HEK293T (cell line): ENCODE data around the gene MORN1.

ENCODE experiments used
- CTCF ChIA-PET: fragments of 350-600 bp; formaldehyde crosslinking; extraction: SDS; loops from one replicate; lab custom pipeline; 2021; ENCODE audit warnings: antibody characterized with exemption, inconsistent platforms; lab: Yijun Ruan, JAX
- POLR2A ChIA-PET: fragments of 350-600 bp; formaldehyde crosslinking; extraction: SDS; loops from one replicate; lab custom pipeline; 2020; ENCODE audit warnings: antibody characterized with exemption, inconsistent platforms; lab: Yijun Ruan, JAX
- DNase-seq: peaks from one replicate; pipeline ENCODE4 v3.0.0; 2012; ENCODE audit warnings: mixed read lengths; ENCODE audit errors: extremely low spot score
- ARNT ChIP-seq: fragments of 450-650 bp; IDR thresholded peaks from 2 replicates; pipeline ENCODE4 v1.6.1; 2017; ENCODE audit warnings: mild to moderate bottlenecking
- BHLHE40 ChIP-seq: fragments of 450-650 bp; IDR thresholded peaks from 2 replicates; pipeline ENCODE4 v1.6.1; 2016; ENCODE audit warnings: mild to moderate bottlenecking, moderate library complexity, borderline replicate concordance
- CTBP1 ChIP-seq: fragments of 450-650 bp; IDR thresholded peaks from 2 replicates; pipeline ENCODE4 v1.6.1; 2016; ENCODE audit warnings: borderline replicate concordance
- ELF4 ChIP-seq: fragments of 450-650 bp; IDR thresholded peaks from 2 replicates; pipeline ENCODE4 v1.6.1; 2017; ENCODE audit warnings: antibody characterized with exemption
- FOXA1 ChIP-seq: fragments of 450-650 bp; IDR thresholded peaks from 2 replicates; pipeline ENCODE4 v1.6.1; 2016; ENCODE audit warnings: mild to moderate bottlenecking
- FOXK2 ChIP-seq: fragments of 450-650 bp; IDR thresholded peaks from 2 replicates; pipeline ENCODE4 v1.6.1; 2016; ENCODE audit warnings: mild to moderate bottlenecking
- FOXM1 ChIP-seq: fragments of 450-650 bp; IDR thresholded peaks from 2 replicates; pipeline ENCODE4 v1.6.1; 2017; ENCODE audit warnings: mild to moderate bottlenecking, borderline replicate concordance
- HDGF ChIP-seq: fragments of 450-650 bp; IDR thresholded peaks from 2 replicates; pipeline ENCODE4 v1.6.1; 2017; ENCODE audit warnings: antibody characterized with exemption, borderline replicate concordance
- L3MBTL2 ChIP-seq: fragments of 450-650 bp; conservative IDR thresholded peaks from 2 replicates; pipeline ENCODE4 v1.6.1; 2016; ENCODE audit warnings: mild to moderate bottlenecking
- LEF1 ChIP-seq: fragments of 450-650 bp; IDR thresholded peaks from 2 replicates; pipeline ENCODE4 v1.6.1; 2017; ENCODE audit warnings: mild to moderate bottlenecking, borderline replicate concordance
- NFRKB ChIP-seq: fragments of 450-650 bp; IDR thresholded peaks from 2 replicates; pipeline ENCODE4 v1.6.1; 2016; ENCODE audit warnings: mild to moderate bottlenecking, moderate library complexity
- SP1 ChIP-seq: fragments of 450-650 bp; IDR thresholded peaks from 2 replicates; pipeline ENCODE4 v1.6.1; 2017
- SUZ12 ChIP-seq: fragments of 450-650 bp; IDR thresholded peaks from 2 replicates; pipeline ENCODE4 v1.6.1; 2016; ENCODE audit warnings: mild to moderate bottlenecking
- TARDBP ChIP-seq: fragments of 450-650 bp; IDR thresholded peaks from 2 replicates; pipeline ENCODE4 v1.6.1; 2016
- ZNF384 ChIP-seq: fragments of 450-650 bp; IDR thresholded peaks from 2 replicates; pipeline ENCODE4 v1.6.1; 2016
- TF ChIP-seq, protein P1 (sequence below): fragments of 450-650 bp; IDR thresholded peaks from 2 replicates; pipeline ENCODE4 v1.6.1; 2016

MORN1 gene

DNA sequence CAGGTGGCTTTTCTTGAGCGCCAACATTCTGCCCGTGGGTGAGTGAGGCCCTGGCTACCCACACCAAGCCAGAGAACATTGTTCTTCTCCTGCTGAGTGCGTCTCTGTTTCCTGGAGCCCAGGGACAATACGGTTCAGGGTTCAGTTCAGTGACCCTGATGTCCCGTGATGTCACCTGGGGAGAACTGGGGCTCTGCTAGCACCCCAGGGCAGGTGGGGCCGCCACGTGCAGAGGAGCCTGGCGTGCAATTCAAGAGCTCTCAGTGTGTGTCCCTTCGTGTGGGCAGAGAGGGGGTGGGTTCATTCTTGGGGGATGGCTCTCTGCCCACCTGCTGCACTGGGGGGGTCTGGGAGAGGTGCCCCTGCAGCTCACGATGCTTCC lies 39.2 kb upstream of the MORN1 start:
- ChIA-PET POLR2A (interaction anchor here (0.7 kb wide), 1 partner anchor 10 kb away, joined by 4 read pairs; no protein-coding TSS in a partner anchor), CTCF (no interaction called here)
- no peak for TF ChIP-seq FOXA1
- no peak for TF ChIP-seq SP1
- TF ChIP-seq ZNF384: no peak
- no peak for TF ChIP-seq ARNT
- no peak for TF ChIP-seq HDGF
- TF ChIP-seq TARDBP: no peak
- no peak for TF ChIP-seq SUZ12
- TF ChIP-seq CTBP1: no peak
- no peak for TF ChIP-seq FOXK2
- no peak for TF ChIP-seq FOXM1
- TF ChIP-seq BHLHE40: no peak
- TF ChIP-seq ELF4: no peak
- TF ChIP-seq NFRKB: no peak
- no peak for TF ChIP-seq L3MBTL2
- no peak for TF ChIP-seq LEF1
- TF ChIP-seq, protein P1, sequence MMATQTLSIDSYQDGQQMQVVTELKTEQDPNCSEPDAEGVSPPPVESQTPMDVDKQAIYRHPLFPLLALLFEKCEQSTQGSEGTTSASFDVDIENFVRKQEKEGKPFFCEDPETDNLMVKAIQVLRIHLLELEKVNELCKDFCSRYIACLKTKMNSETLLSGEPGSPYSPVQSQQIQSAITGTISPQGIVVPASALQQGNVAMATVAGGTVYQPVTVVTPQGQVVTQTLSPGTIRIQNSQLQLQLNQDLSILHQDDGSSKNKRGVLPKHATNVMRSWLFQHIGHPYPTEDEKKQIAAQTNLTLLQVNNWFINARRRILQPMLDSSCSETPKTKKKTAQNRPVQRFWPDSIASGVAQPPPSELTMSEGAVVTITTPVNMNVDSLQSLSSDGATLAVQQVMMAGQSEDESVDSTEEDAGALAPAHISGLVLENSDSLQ: no peak
- no peak for DNase-seq

DNA sequence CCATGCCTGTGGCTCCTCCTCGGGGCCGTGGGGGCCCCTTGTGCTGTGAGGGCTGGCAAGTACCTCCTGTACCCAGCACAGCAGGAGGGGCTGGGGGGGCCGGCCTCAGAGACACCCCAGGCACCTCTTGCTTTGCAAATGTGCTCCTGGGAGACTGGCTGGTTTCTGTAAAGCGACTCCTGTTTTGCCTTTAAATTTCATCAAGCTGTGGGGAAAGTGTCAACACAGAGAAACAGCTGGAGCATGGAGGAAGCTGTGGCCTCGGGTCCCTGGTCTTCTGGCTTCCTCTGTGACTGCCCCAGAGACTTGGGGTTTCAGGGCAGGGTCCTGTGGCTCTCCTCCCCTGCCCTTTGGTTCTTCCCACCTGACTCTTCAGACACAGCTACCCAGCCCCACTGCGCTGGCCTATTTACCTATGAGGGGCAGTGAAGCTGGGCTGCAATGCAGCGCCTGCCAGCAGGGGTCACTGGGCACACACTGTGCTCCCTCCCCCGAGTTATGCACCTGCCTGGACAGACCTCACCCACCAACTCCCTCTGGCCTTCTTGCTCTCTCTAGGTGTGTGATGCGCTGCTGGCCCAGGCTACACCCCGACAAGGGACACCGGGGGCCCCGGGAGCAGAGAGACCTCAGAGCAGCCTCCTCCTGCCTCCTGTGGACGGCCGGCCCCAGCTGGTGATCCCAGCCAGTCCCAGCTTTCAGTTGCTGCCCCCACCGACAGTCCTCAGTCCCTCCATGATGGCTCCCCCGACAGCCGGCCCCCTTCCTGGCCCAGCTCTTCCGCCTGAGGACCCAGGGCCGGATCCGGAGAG lies 38.6 kb upstream of the MORN1 start:
- DNase-seq: no peak
- POLR2A ChIA-PET: interaction anchor here (0.7 kb wide), 1 partner anchor 9 kb away, joined by 4 read pairs; no protein-coding TSS in a partner anchor
- TF ChIP-seq LEF1: no peak
- no peak for TF ChIP-seq ZNF384
- TF ChIP-seq SUZ12: no peak
- no peak for TF ChIP-seq SP1
- TF ChIP-seq L3MBTL2: no peak
- no peak for TF ChIP-seq ARNT
- no peak for TF ChIP-seq CTBP1
- TF ChIP-seq HDGF: no peak
- TF ChIP-seq BHLHE40: no peak
- TF ChIP-seq FOXM1: no peak
- no peak for TF ChIP-seq FOXK2
- CTCF ChIA-PET: interaction anchor here (0.6 to 1.1 kb wide), 2 partner anchors 15 to 878 kb away, joined by 3 to 5 read pairs; no protein-coding TSS in a partner anchor

DNA sequence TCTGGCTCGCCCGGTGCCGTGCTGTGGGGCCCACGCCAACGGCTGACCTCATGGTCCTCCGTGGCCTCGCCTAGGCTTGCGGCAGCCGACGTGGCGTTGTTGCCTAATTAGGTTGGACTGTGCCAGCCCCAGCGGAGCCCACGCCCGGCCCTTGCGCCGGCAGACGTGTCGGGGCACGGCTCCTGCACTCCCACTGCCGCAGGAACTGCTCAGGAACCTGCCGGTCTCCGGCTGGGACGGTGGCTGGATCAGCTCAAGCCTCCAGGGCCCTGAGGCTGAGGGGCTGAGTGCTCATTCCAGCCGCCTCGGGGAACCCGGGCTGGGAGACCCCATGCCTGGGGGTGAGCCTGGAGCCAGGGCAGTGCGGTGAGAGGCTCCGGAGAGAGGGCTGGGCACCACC lies 37.1 kb upstream of the MORN1 start:
- no peak for DNase-seq
- CTCF ChIA-PET: no interaction called here
- TF ChIP-seq ARNT: no peak
- POLR2A ChIA-PET: no interaction called here

DNA sequence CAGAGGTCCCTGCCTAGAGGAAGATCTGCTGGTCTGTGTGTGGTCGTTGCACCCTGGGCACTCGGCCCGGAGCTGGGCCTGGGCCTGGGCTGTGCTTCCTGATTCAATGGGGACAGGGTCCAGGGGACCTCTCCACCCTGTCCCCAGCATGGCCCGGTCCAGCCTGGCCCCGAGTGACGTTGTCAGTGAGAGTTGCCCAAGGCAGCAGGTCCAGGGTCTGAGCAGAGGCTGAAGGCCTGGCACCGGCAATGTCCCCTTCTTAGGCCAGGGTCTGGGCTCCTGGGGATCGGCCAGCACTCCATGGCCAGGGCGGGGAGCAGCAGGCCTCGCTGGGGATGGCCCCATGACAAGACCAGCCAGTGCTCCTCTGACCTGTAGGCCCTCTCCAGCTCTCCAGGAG lies 36.6 kb upstream of the MORN1 start:
- no peak for DNase-seq
- CTCF ChIA-PET: no interaction called here
- TF ChIP-seq L3MBTL2 (no peak), ARNT (no peak), NFRKB (no peak), BHLHE40 (no peak), TARDBP (no peak)
- POLR2A ChIA-PET: no interaction called here

DNA sequence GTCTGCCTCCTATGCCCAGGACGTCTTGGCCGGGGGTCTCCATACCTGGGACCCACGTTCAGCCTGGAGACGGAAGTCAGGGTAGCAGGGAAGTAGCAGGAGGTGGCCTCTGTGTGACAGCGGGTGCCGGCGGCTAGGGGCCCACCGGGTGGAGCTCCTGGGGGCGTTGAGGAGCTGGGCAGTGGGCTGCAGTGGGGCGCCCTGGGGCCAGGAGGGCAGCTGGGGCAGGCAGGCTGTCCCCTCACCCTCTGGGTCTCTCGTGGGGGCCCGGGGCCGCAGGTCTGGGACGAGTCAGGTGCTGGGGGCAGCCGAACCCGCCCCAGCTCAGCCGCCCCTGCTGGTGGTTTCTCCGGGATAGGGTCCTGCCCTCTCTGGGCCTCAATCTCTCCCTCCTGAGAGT lies 35.7 kb upstream of the MORN1 start:
- TF ChIP-seq TARDBP: no peak
- TF ChIP-seq SP1: no peak
- TF ChIP-seq FOXA1: no peak
- no peak for TF ChIP-seq HDGF
- TF ChIP-seq ZNF384: no peak
- TF ChIP-seq L3MBTL2: no peak
- TF ChIP-seq NFRKB: no peak
- no peak for TF ChIP-seq SUZ12
- no peak for TF ChIP-seq BHLHE40
- no peak for TF ChIP-seq FOXM1
- TF ChIP-seq LEF1: no peak
- TF ChIP-seq FOXK2: no peak
- TF ChIP-seq, protein P1: no peak
- ChIA-PET CTCF (no interaction called here), POLR2A (no interaction called here)
- DNase-seq: no peak

DNA sequence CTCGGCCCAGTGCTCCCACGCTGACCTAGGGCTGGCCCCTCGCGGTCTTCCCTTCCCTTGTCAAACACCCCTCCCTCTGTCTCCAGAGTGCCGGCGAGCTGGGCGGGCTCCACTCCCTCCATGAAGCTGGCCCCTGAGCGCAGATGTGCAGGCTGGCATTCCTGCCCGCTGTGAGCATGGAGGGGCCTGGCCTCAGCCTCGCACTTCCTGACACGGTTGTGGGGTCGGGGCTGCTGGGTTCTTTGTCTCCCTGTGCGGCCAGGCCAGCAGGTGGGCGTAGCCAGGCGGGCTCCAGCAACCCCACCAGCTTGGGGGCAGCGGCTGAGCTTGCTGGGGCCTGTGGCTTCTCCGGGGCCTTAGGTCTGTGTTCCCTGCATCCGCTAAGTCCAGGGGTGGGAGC lies 35.2 kb upstream of the MORN1 start:
- no peak for DNase-seq
- TF ChIP-seq ELF4 (no peak), ZNF384 (no peak), LEF1 (no peak), BHLHE40 (no peak), ARNT (no peak), NFRKB (no peak), FOXK2 (no peak), FOXM1 (no peak), TARDBP (no peak)
- POLR2A ChIA-PET: no interaction called here
- CTCF ChIA-PET: no interaction called here

DNA sequence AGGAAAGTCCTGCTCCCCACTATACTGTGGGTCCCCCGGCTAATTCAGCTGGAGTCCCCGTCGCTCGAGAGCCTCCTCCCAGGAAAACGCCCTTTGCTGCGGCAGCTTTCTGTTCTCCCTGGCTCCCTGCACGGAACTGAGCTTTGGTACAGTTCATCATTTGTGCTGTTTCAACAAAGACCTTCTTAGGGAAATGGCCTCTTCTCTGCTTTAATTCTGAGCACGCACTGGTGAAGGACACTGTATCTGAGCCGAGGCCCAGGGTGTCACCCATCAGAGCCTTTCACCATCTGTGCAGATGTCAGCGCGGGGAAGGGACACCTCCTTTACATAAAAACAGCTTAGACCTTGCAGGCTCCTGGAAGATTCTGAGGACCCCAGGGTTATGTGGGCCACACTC lies 34.5 kb upstream of the MORN1 start:
- ChIA-PET POLR2A (no interaction called here), CTCF (no interaction called here)
- no peak for DNase-seq
- TF ChIP-seq SP1 (no peak), HDGF (no peak), SUZ12 (no peak), NFRKB (no peak), L3MBTL2 (no peak), FOXM1 (no peak), ZNF384 (no peak), FOXA1 (no peak), BHLHE40 (no peak), TARDBP (no peak), FOXK2 (no peak), CTBP1 (no peak), ARNT (no peak), LEF1 (no peak), ELF4 (no peak)
- TF ChIP-seq, protein P1: no peak
